Epithelial cell of prostate (primary cell): Measurements from ENCODE around the gene CAP1.
A peak's percentile ranks its signal among the peaks of the same experiment; 100 is the strongest.
"Not testable (repeated sequence)": the region's sequence is repeated elsewhere in the genome, so short reads cannot be mapped to it uniquely, and the experiment has no call there.

Source experiments
- DNase-seq: peaks from one replicate; pipeline ENCODE4 v3.0.0-alpha.2; 2011; ENCODE audit warnings: low read depth, low spot score
- H3K27ac ChIP-seq: fragments of 450-650 bp; 2 replicates; pipeline ENCODE4 v1.5.1; 2017; ENCODE audit warnings: mild to moderate bottlenecking

Gene CAP1, protein sequence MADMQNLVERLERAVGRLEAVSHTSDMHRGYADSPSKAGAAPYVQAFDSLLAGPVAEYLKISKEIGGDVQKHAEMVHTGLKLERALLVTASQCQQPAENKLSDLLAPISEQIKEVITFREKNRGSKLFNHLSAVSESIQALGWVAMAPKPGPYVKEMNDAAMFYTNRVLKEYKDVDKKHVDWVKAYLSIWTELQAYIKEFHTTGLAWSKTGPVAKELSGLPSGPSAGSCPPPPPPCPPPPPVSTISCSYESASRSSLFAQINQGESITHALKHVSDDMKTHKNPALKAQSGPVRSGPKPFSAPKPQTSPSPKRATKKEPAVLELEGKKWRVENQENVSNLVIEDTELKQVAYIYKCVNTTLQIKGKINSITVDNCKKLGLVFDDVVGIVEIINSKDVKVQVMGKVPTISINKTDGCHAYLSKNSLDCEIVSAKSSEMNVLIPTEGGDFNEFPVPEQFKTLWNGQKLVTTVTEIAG

DNA sequence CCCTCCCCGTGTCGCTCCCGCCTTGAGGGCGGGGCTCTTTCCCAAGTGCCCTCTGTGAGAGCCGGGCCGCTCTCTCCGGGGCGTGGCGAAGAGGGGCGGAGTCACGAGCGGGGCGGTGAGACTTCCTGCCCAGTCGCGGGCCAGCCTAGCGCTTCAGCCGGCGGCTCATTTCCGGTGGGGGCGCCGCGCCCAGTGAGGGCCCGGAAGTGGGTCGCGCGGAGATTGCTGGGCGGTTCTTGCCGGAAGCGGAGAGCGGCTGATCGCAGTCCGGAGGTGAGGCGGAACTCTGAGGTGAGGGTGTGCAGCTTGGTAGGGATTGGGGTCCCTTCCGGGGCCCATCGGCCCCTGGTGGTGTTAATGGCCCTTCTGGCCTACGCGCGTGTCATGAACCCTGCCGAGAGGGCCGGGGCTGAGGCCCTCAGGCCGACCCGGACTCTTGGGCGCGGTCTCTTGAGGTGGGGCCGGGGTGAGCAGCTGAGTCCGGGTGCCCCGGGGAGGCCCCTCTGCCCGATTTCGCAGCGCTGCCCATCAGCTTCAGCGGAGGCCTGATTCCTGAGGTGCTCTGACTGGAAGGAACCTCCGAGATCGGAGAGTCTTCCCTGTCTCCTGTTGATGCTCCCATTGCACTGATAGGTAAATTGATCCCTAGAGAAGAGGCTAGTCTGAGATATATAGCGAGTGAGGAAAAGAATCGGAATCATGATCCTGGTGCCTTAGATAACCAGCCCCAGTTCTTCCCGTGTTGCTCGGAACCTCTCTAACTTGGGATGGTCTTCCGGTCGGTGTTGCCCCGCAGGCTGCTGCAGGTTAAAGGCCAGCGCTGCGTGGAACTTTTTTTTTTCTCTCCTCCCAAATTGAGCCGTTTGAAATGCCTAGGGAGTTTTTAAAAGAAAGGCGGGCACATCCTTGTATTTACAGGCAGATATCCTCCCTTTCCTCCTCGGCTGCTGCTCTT, at the start of gene CAP1:
CAP1 (plus strand) TSS at position 219 of the 955 bp plus-strand sequence. CDS start 18,618 bp downstream, outside the sequence.
- peak; percentile 89 for DNase-seq

DNA sequence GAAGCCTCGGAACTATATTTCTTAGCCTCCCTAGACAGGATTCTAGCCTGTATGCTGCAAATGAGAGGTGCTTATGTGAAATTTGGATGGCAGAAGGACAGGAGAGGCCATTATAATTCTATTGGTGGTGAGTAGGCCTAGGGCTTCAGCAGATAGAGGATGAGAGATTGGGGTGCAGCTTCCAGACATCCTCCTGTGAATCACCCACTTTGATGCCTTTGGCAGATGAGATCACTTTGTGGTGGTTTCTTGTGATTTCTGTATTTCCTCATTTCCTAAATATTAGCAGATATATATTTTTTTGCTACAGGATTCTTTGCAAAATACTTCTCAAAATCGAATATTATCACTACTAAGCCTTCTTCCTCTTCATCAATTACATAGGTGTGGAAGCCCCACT, 48.3 kb upstream of the CAP1 start:
- H3K27ac ChIP-seq: peak overlapping the region; percentile 94
- DNase-seq: no peak

More for the DNA sequence above, at the start of gene CAP1:
- H3K27ac ChIP-seq: peak within 1 kb of the TSS; percentile 99

DNA sequence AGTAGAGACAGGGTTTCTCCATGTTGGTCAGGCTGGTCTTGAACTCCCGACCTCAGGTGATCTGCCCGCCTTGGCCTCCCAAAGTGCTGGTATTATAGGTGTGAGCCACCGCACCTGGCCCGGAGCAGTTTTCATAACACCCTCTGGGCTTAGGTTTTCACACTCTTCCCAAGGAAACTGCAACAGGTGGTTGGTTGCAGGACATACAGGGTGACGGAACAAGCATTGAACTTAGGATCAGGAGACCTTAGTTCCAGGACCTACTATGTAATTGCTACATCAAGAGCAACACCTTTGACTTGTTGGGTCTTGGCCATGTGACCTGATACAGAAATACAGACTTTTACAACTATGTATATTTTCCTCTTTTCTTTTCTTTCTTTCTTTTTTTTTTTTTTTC, 47.6 kb upstream of the CAP1 start:
- DNase-seq: no peak
- peak overlapping the region; percentile 94 for H3K27ac ChIP-seq

DNA sequence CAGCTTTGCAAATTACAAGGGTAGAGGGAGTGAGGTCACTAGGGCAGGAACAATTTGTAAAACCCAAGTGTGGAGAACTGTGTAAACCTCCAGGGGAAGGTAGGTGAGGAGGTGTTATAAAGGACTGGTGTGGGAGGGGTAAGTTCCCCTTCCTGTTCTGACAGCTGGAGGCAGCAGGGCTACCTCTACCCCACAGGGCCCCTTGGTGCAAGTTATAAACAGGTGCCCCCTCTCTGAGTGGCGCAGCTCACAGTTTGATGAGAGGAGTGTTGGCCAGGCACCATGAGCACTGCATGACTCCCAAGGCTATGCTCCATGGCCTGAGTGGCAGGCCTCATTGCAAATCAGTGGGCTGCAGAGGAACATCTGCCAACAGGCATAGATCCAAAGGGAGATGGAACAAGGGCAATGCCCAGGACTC, 44.5 kb upstream of the CAP1 start:
- peak overlapping the region; percentile 7 for H3K27ac ChIP-seq
- no peak for DNase-seq

DNA sequence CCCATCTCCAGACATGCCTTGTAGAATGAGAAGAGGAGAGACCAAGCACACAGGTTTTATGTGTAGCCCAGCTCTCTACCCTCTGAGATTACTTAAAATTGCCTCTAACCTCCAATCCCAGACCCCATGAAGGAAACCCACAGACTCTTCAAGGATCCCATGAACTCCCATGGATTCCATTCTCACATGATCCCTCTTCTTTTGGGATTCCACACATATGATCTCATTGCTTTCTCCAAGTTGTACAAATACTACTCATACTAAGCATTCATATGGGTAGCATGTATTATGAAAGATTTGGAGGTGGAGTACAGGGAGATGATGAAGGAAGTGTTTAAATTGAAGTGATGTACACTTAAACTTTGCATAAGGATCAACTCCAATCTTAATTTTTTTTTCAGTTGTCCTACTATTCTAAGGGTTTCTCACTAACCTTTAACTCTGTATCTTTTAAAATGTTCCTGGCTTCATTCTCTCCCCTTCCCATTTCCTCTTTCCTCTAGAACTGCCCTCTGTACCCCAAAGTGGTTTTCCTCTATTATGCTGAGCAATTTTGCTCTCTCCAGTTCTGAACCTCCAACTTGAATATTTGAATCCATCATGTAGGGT, 44.0 kb upstream of the CAP1 start:
- DNase-seq: no peak
- H3K27ac ChIP-seq: peak overlapping the region; percentile 7

DNA sequence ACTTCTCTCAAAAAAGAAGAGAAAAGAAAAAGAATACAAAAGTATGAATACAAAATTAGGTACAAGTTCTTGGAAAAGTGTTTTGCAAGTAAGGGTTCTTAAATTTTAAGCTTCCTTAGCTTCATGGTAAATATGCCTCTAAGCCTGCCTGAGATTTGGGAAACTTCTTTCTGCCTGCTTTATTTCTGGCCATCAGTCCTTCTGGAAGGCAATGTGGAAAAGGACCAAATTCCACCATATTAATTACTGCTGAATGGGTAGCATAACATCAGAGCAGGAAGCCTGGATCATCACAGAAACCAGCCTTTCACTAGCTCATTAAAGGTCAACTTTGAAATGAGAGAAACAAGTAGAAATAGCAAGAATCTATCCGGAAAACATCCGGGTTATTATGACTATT, 39.1 kb upstream of the CAP1 start:
- no peak for DNase-seq

DNA sequence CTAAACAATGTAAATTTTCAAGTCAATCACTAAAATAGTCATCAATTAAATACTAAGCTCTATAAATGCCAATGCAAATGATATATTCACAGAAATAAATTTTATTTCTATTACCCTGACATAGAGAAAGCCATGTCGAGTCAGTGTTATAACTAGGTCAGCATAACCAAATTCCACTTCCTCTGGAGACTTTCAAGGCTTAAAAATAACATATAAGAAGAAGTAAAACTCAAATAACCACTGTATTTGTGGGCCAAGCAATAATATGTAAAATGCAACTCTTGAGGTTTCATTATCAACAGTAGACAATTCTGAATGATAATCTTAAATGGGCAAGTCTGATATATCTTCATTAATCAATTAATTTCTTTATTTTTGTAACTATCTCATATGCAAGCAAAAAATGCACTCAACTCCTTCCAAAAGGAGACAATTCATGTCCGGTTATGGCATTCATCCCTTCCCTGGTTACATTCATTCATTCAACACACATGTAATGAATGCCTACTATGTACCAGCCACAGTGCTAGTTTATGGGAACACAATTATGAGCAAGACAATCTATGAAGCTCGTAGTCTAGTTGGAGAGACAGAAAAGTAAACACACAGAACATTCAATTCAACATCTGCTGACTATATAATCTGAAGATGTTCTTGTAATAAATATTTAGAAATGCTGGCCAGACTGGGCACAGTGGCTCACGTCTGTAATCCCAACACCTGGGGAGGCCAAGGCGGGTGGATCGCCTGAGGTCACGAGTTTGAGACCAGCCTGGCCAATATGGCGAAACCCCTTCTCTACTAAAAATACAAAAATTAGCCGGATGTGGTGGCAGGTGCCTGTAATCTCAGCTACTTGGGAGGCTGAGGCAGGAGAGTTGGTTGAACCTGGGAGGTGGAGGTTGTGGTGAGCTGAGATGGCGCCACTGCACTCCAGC, 37.1 kb upstream of the CAP1 start:
- no peak overlapping the region for H3K27ac ChIP-seq
- no peak for DNase-seq

More for the DNA sequence above, 39.1 kb upstream of the CAP1 start:
- H3K27ac ChIP-seq: no peak overlapping the region

DNA sequence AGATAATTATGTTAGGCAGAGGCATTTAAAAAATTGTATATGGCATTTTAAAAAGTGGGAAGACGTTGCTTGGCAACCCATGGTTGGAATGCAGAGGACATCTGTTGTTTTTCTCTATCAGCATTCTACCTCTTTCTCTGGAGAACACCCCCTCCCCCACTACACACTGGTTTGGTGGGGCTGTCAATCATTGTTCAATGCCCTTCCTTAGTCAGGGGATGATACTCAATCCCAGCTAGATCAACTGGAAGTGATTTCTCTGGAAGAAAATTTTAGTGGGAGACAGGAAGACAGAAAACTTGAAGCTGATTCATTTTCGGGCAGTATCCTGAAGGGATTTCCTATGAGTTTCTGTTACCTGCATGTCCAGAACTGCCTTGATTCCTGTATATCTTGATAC, 35.7 kb upstream of the CAP1 start:
- peak; percentile 63 for DNase-seq
- peak overlapping the region; percentile 81 for H3K27ac ChIP-seq

DNA sequence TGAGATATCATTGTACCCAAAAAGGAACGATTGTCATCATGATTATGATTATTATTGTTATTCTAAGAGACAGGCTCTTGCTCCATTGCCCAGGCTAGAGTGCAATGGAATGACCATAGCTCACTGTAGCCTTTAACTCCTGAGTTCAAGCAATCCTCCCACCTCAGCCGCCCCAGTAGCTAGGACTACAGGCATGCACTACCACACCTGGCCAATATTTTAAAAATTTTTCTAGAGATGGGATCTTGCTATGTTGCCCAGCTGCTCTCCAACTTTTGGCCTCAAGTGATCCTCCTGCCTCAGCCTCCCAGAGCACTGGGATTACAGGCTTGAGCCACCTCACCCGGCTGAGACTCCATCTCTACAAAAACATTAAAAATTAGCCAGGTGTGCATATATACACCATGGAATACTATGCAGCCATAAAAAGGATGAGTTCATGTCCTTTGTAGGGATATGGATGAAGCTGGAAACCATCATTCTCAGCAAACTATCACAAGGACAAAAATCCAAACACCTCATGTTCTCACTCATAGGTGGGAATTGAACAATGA, 33.0 kb upstream of the CAP1 start:
- not testable (repeated sequence) for H3K27ac ChIP-seq, DNase-seq

DNA sequence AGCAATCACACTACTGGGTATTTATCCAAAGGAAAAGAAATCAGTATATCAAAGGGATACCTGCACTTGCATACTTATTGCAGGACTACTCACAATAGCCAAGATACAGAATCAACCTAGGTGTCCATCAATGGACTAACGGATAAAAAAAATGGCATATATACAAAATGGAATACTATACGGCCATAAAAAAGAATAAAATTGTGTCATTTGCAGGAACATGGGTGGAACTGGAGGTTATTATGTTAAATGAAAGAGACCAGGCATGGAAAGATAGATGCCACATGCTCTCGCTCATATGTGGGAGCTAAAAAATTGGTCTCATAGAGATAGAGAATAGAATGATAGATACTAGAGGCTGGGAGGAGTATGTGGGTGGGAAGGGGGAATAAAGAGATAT, 29.3 kb upstream of the CAP1 start:
- DNase-seq: no peak
- no peak overlapping the region for H3K27ac ChIP-seq

DNA sequence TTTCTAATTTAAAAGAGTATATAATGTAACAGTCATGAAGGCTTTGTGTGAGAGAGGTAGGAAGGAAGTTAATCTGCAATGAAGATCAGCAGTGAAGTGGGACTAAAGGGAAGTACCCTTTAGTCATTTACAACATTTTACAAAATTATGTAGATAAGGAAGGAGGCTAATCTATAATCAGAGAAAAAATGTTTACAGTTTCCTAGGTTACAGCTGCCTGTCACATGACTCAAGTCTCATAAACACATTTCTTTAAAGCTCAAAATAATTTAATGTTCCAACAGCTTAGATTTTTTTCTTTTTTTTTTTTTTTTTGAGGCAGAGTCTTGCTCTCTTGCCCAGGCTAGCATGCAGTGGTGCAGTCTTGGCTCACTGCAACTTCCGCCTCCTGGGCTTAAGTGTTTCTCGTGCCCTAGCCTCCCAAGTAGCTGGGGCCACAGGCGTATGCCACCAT, 26.2 kb upstream of the CAP1 start:
- DNase-seq: no peak
- H3K27ac ChIP-seq: peak overlapping the region; percentile 97

DNA sequence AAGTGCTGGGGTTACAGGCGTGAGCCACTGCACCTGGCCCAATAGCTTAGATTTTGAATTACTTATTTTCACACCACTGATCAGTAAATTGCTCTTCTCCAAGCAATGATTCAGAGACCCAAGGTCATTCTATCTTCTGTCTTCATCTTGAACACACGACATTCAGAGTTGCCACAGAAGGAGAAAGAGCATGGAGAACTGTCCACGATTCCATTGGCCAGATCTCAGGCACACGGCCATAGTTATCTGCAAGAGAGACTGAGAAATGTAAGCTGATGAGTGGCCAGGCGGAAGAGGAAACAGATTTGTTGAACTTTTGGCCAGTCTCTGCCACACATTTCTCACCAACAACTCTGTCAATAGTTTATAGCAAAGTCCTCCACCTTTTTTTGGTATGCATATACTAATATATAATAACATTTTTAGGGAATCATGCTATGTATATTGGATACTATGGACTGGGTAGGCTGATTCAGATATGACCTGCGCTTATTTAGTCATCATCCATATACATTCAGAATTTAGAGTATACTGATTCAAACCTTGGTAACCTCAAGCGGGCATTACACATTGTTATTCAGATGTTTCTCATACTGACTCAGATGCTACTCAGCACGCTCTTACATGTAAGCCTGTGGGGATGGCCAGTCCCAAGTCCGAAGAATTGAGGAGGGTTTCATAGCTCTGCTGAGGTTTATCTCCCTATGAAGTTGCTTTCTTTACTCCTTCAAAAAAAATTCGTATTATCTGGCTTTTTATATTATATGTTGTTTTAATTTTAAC, 25.5 kb upstream of the CAP1 start:
- peak; percentile 86 for DNase-seq
- H3K27ac ChIP-seq: peak overlapping the region; percentile 97

DNA sequence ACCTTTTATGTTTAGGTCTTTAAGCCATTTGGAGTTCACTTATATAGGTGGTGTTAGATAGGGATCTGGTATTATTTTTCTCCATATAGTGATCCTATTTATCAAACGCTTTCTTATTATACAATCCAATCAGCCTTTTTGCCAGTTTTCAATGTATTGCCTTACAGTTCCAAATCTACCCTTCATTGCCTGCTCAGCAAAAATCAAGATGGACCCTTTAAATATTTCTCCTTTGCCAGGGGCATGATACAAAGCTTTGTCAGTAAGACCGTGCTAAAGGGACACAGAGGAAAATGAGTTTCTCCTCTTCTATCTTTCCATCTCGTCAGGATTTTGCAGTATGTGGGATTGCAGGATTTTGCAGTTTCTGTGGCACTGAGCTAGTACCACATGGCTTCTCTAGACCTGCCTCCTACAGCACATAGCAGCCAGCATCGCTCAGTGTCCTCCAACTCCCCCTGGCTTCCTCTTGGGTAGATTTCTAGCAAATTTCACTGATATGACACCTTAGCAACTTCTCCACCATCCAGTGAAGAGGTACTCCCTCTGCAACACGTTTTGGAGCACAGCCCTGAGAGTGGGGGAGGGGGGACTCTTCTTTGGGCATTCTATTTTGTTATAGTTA, 22.5 kb upstream of the CAP1 start:
- DNase-seq: no peak
- H3K27ac ChIP-seq: no peak overlapping the region

DNA sequence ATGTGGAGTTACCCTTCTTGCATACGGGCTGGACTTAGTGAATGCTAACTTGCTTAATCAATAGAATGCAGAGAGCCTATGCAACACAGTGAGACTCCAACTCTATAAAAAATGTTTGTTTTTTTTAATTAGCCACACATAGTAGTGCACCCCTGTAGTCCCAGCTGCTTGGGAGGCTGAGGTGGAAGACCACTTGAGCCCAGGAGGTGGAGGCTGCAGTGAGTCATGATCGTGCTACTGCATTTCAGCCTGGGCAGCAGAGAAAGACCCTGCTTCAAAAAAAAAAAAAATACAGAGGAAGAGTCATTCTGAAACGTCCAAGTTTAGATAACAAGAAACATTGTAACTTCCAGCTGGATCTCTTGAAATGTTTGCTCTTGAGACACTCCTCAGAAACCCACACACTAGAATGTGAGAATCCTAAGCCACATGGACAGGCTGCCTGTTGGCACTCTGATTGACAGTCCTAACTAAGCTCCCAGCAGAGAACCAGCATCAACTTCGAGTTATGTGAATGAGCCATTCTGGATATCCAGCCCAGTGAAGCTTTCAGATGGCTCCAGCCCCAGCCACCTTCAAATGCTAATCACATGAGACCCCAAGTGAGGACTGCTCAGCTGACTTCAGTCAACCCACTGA, 20.0 kb upstream of the CAP1 start:
- no peak overlapping the region for H3K27ac ChIP-seq
- DNase-seq: no peak

DNA sequence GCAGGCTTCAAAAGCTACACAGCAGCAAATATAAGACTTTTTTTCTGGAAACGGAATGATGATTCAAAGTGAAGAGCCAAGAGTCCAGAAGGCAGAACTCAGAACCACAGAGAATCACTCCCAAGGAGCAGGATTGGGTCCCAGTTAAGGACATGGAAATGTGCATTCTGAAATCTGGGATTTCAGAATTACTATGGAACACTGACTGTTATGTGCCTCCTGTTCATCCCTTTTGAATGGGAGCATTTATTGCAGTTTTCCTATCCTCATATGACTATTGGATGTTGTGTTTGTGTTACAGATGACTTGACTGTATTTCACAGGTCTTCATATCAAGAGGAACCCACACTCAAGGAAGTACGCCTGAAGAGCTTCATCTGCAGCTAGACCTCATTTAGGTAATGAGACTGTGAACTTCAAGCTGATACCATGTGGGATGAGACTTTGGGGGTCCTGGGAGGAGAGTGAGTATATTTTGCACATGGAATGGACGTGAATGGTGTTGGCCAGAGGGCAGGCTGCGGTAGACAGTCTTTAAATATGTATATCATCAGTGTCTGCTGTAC, 17.1 kb upstream of the CAP1 start:
- no peak overlapping the region for H3K27ac ChIP-seq
- DNase-seq: no peak

DNA sequence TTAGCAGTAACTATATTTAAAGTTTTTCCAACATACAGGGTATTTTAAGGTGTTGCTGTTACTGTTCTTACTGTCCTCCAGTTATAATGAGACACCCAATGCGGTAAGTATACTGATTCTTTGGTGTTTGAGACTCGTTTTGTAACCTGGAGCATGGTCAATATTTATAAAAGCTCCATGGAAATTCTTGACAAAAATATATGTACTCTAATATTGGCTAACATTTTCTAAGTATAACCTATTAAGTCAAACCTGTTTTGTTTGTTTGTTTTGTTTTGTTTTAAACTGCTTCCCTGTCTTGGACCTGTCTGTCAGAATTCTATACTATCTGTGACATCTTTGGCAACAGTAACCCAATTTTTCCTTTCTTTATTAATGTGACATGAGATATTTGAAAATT, 15.9 kb upstream of the CAP1 start:
- H3K27ac ChIP-seq: no peak overlapping the region
- no peak for DNase-seq

DNA sequence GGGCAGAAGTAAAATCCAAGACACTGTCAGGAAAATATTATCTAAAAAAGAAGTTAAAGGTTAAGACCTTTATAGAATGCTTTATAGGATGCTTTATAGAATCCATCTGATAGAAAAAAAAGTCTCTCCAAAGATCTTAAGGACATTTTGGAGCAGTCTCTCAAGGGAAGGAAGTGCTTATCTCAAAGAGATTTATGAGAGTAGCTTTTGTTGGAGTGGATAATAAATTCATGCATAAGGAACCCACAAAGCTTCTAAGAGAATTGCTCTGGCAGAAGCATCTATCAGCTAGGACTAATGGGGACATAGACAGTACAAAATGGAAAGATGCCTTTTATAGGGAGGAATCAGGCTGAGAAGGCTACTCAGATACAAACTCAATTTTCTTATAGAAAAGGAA, 12.9 kb upstream of the CAP1 start:
- peak overlapping the region; percentile 80 for H3K27ac ChIP-seq
- DNase-seq: no peak
